HEK293T (cell line): ENCODE results near the gene ALPP.

Source experiments
- BHLHE40 ChIP-seq: fragments of 450-650 bp; IDR thresholded peaks from 2 replicates; pipeline ENCODE4 v1.6.1; 2016; ENCODE audit warnings: mild to moderate bottlenecking, moderate library complexity, borderline replicate concordance
- ELF4 ChIP-seq: fragments of 450-650 bp; IDR thresholded peaks from 2 replicates; pipeline ENCODE4 v1.6.1; 2017; ENCODE audit warnings: antibody characterized with exemption
- FOXA1 ChIP-seq: fragments of 450-650 bp; IDR thresholded peaks from 2 replicates; pipeline ENCODE4 v1.6.1; 2016; ENCODE audit warnings: mild to moderate bottlenecking
- FOXM1 ChIP-seq: fragments of 450-650 bp; IDR thresholded peaks from 2 replicates; pipeline ENCODE4 v1.6.1; 2017; ENCODE audit warnings: mild to moderate bottlenecking, borderline replicate concordance
- L3MBTL2 ChIP-seq: fragments of 450-650 bp; conservative IDR thresholded peaks from 2 replicates; pipeline ENCODE4 v1.6.1; 2016; ENCODE audit warnings: mild to moderate bottlenecking
- NFRKB ChIP-seq: fragments of 450-650 bp; IDR thresholded peaks from 2 replicates; pipeline ENCODE4 v1.6.1; 2016; ENCODE audit warnings: mild to moderate bottlenecking, moderate library complexity
- PKNOX1 ChIP-seq: fragments of 450-650 bp; IDR thresholded peaks from 2 replicates; pipeline ENCODE4 v1.6.1; 2016
- SP1 ChIP-seq: fragments of 450-650 bp; IDR thresholded peaks from 2 replicates; pipeline ENCODE4 v1.6.1; 2017
- SUZ12 ChIP-seq: fragments of 450-650 bp; IDR thresholded peaks from 2 replicates; pipeline ENCODE4 v1.6.1; 2016; ENCODE audit warnings: mild to moderate bottlenecking
- TARDBP ChIP-seq: fragments of 450-650 bp; IDR thresholded peaks from 2 replicates; pipeline ENCODE4 v1.6.1; 2016

DNA sequence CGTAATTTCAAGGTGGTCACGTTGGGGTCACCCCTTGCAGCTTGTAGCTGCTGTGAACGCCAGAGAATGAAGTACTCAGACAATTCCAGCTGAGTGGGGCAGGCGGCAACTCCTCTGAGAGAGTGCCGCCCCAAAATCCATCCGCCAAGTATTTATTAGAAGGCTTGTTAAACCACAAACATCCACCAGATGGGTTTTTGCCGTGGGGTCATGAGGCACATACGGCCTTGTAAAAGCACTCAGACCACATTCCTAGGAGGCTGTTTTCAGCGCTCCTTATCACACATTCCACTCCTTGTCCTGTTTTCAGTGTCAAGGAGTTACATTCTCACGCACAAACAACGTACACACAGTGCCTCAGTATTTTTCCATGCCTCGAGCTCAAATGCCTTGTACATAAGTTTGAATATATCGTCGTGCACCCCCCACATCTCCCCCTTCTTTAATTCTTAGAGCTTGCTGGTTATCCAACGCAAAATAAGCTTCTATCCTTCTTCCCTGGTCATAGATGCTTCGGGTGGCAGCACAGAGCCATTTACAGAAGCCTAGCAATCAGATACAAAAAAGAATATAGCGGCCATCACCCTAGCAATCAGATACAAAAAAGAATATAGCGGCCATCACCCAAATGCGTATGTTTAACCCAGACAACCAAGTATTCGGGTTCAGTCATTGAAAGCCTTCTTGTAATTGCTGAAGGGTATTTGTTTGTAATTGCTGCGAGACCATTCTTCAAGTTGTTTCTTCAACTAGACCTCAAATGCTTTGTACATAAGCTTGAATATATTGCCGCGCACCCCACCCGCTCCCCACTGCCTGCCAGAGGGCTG, 7.3 kb downstream of the ALPP start:
- TF ChIP-seq SUZ12: no peak
- no peak for TF ChIP-seq SP1
- TF ChIP-seq TARDBP: no peak
- TF ChIP-seq BHLHE40: no peak
- no peak for TF ChIP-seq ELF4
- no peak for TF ChIP-seq NFRKB
- TF ChIP-seq PKNOX1: no peak
- TF ChIP-seq FOXA1: no peak
- no peak for TF ChIP-seq FOXM1
- no peak for TF ChIP-seq L3MBTL2
